ENCODE results near the gene PRSS23.

GRCh38 chr11:86784241-86784681, 16.1 kb upstream of the PRSS23 start:
- no peak for TF ChIP-seq CTCF (conservative IDR thresholded peaks at IDR 0.05)
- TF ChIP-seq ZFX (IDR thresholded peaks at IDR 0.05) = no peak
